Lower leg skin (tissue), 3 donors: ENCODE measurements around the gene TULP3.

Source experiments
- CTCF ChIP-seq, 3 donors: fragments of 450-650 bp; IDR thresholded peaks; one replicate each; pipeline ENCODE4 v1.5.1; 2016; ENCODE audit warnings: antibody characterized with exemption in 3 of 3, mild to moderate bottlenecking in 3 of 3, moderate library complexity in 2 of 3
- POLR2A ChIP-seq, 2 donors: fragments of 450-650 bp; IDR thresholded peaks; one replicate each; pipeline ENCODE4 v1.6.1; 2016 to 2017; ENCODE audit warnings: antibody characterized with exemption in 2 of 2, mild to moderate bottlenecking in 1 of 2, moderate library complexity in 1 of 2

GRCh38 chr12:2897418-2897817 is 6.7 kb downstream of the TULP3 start:
- TF ChIP-seq CTCF (IDR thresholded peaks at IDR 0.05), result no peak
- no peak for TF ChIP-seq POLR2A (IDR thresholded peaks at IDR 0.05)
